A549 (cell line): ENCODE data around the gene AFG3L2. TPM values are rescaled to one million over a fixed set of nuclear protein-coding genes. Genes with fewer than 3 reads are reported as not detected.
A peak's percentile ranks its signal among the peaks of the same experiment; 100 is the strongest.

Experiments used
- ATAC-seq, 2 experiments: fragments of 200-7000 bp in 1 of 2; fragments of >200 bp in 1 of 2; cut with Nextera tagmentation in 1 of 2; cut with Tn5 transposase in 1 of 2; 3 replicates each; pipeline versions ENCODE4 v1.8.0 to v1.9.1; 2018 to 2020; ENCODE audit warnings: mild to moderate bottlenecking in 1 of 2, moderate library complexity in 1 of 2
- CTCF ChIA-PET: fragments of 300-600 bp; sonication (Branson Sonifier 250); formaldehyde crosslinking; extraction: SDS; loops from one replicate; lab custom pipeline; 2021; ENCODE audit warnings: antibody characterized with exemption, inconsistent platforms; lab: Yijun Ruan, JAX
- POLR2A ChIA-PET: fragments of 350-600 bp; formaldehyde crosslinking; extraction: SDS; loops from one replicate; lab custom pipeline; 2021; ENCODE audit warnings: antibody characterized with exemption, inconsistent platforms; lab: Yijun Ruan, JAX
- DNase-seq, 2 experiments: peaks; one replicate each; pipeline versions ENCODE4 v3.0.0 to v3.0.0-alpha.2; 2011 to 2016; ENCODE audit warnings: low read depth in 1 of 2, low spot score in 1 of 2
- FAIRE-seq: peaks from 2 replicates; lab custom pipeline; 2011; peaks lifted over from hg19 to GRCh38; lab: Jason Lieb, UNC
- H3K27ac ChIP-seq, 2 experiments: fragments of >200 bp; sonication (Bioruptor Twin); formaldehyde crosslinking; 3 replicates each; pipeline ENCODE4 v1.5.1; 2016 to 2017
- H3K4me1 ChIP-seq: fragments of >200 bp; sonication (Bioruptor Twin); formaldehyde crosslinking; 3 replicates; pipeline ENCODE4 v1.6.1; 2016
- H3K4me2 ChIP-seq: fragments of >200 bp; sonication (Bioruptor Twin); formaldehyde crosslinking; 3 replicates; pipeline ENCODE4 v1.6.1; 2016
- H3K4me3 ChIP-seq: fragments of >200 bp; sonication (Bioruptor Twin); formaldehyde crosslinking; 3 replicates; pipeline ENCODE4 v1.5.1; 2016
- H3K9me3 ChIP-seq: fragments of >200 bp; sonication (Bioruptor Twin); formaldehyde crosslinking; 3 replicates; pipeline ENCODE4 v1.6.1; 2016
- CBX8 ChIP-seq: fragments of 200-600 bp; sonication (generic); IDR thresholded peaks from 2 replicates; pipeline ENCODE4 v1.6.1; 2016
- CHD2 ChIP-seq: fragments of 150-350 bp; IDR thresholded peaks from 2 replicates; pipeline ENCODE4 v1.6.1; 2014; ENCODE audit warnings: low read length; ENCODE audit not compliant: partially characterized antibody
- E2F6 ChIP-seq: IDR thresholded peaks from 2 replicates; pipeline ENCODE4 v1.6.1; 2012; ENCODE audit warnings: low read depth, borderline replicate concordance
- EHMT2 ChIP-seq: fragments of 200-600 bp; sonication (generic); IDR thresholded peaks from 2 replicates; pipeline ENCODE4 v1.6.1; 2016; ENCODE audit warnings: antibody characterized with exemption, low read depth, mild to moderate bottlenecking, moderate library complexity
- EP300 ChIP-seq, 2 experiments: fragments of >200 bp; sonication (Bioruptor Twin); formaldehyde crosslinking; IDR thresholded peaks; 2 replicates in 1 of 2; 3 replicates in 1 of 2; pipeline ENCODE4 v1.6.1; 2016 to 2017
- ESRRA ChIP-seq: fragments of 150-350 bp; IDR thresholded peaks from 2 replicates; pipeline ENCODE4 v1.6.1; 2014; ENCODE audit warnings: mild to moderate bottlenecking, low read length, borderline replicate concordance
- FOXS1 ChIP-seq: fragments of 250-450 bp; sonication (Bioruptor Pico); IDR thresholded peaks from 2 replicates; pipeline ENCODE4 v1.5.0; 2020; ENCODE audit warnings: mild to moderate bottlenecking, moderate library complexity
- HDAC2 ChIP-seq: fragments of 200-600 bp; sonication (generic); IDR thresholded peaks from 2 replicates; pipeline ENCODE4 v1.6.1; 2016
- JUN ChIP-seq, 2 experiments: fragments of >200 bp; sonication (Bioruptor Twin); formaldehyde crosslinking; IDR thresholded peaks; 2 replicates in 1 of 2; 3 replicates in 1 of 2; pipeline ENCODE4 v1.6.1; 2016 to 2017
- JUNB ChIP-seq: fragments of >200 bp; sonication (Bioruptor Twin); formaldehyde crosslinking; IDR thresholded peaks from 2 replicates; pipeline ENCODE4 v1.6.1; 2016
- KDM1A ChIP-seq: fragments of 200-600 bp; sonication (generic); IDR thresholded peaks from 2 replicates; pipeline ENCODE4 v1.6.1; 2016; ENCODE audit warnings: low read depth, mild to moderate bottlenecking
- NFE2L2 ChIP-seq: fragments of 150-350 bp; conservative IDR thresholded peaks from 2 replicates; pipeline ENCODE4 v1.6.1; 2014; ENCODE audit warnings: low read length
- NR3C1 ChIP-seq: fragments of >200 bp; sonication (Bioruptor Twin); formaldehyde crosslinking; IDR thresholded peaks from 3 replicates; pipeline ENCODE4 v1.6.1; 2017
- PHF8 ChIP-seq: fragments of 200-600 bp; sonication (generic); IDR thresholded peaks from 2 replicates; pipeline ENCODE4 v1.6.1; 2016; ENCODE audit warnings: low read depth, mild to moderate bottlenecking, antibody characterized with exemption, moderate library complexity, borderline replicate concordance
- POLR2A ChIP-seq: IDR thresholded peaks from 2 replicates; pipeline ENCODE4 v1.6.1; 2012; ENCODE audit warnings: mild to moderate bottlenecking, low read length
- POLR2AphosphoS2 ChIP-seq: conservative IDR thresholded peaks from 2 replicates; pipeline ENCODE4 v1.6.1; 2012; ENCODE audit warnings: low read length, improper control_type of control experiment, inconsistent platforms
- ZC3H11A ChIP-seq: fragments of 450-650 bp; IDR thresholded peaks from 2 replicates; pipeline ENCODE4 v1.6.1; 2014; ENCODE audit warnings: antibody characterized with exemption, mild to moderate bottlenecking
- ZFP36 ChIP-seq: fragments of 450-650 bp; IDR thresholded peaks from 2 replicates; pipeline ENCODE4 v1.6.1; 2014; ENCODE audit warnings: borderline replicate concordance; ENCODE audit not compliant: partially characterized antibody
- WGBS: methylation state at CpG from one replicate; pipeline ENCODE4 v1.1.6; 2017; ENCODE audit errors: missing lambda C conversion rate; 5-methylcytosine and 5-hydroxymethylcytosine counted together
- polyA plus RNA-seq, 4 experiments: library from polyadenylated mRNA; depleted of rRNA in 3 of 4; stranded (reverse); fragments of >200 nt; fragmentation: RNase III in 1 of 4; extraction: RNeasy Plus Mini Kit Qiagen cat#74134 plus additional on column Dnase treatment in 1 of 4; gene quantifications; 2 replicates in 3 of 4; 3 replicates in 1 of 4; pipeline ENCODE4 v1.2.3, GENCODE V29; 2011 to 2017
- TF ChIP-seq, protein P1 (sequence below): fragments of >200 bp; sonication (Bioruptor Twin); formaldehyde crosslinking; IDR thresholded peaks from 3 replicates; pipeline ENCODE4 v1.6.1; 2016
- TF ChIP-seq, protein P2 (sequence below): fragments of >200 bp; sonication (Bioruptor Twin); formaldehyde crosslinking; IDR thresholded peaks from 2 replicates; pipeline ENCODE4 v1.6.1; 2016

AFG3L2 gene
- polyA plus RNA-seq, 2 of the 4 experiments (the other 2 are of a cell fraction): 33.7 to 56.4 TPM

- ATAC-seq (peak; percentile 71 to 73), DNase-seq (peak; percentile 24 to 38), FAIRE-seq (no peak)
- H3K27ac ChIP-seq: peak within 1 kb of the TSS; percentile 82 to 99
- H3K4me1 ChIP-seq: peaks cover 11% of the 10 kb centered on the region
- ChIA-PET CTCF (interaction anchor here (1.6 to 3.8 kb wide), 3 partner anchors 20 to 37 kb away, joined by 3 to 18 read pairs (median 7); no protein-coding TSS in a partner anchor), POLR2A (interaction anchor here (0.5 to 2.4 kb wide), 3 partner anchors 20 to 35 kb away, joined by 3 to 8 read pairs (median 8); no protein-coding TSS in a partner anchor)
- H3K4me3 ChIP-seq: peak within 1 kb of the TSS; percentile 62
- peaks cover 20% of the 10 kb centered on the region for H3K9me3 ChIP-seq
- TF ChIP-seq POLR2A: peak; percentile 81
- TF ChIP-seq CBX8: no peak
- TF ChIP-seq JUN (IDR thresholded peaks at IDR 0.05): peak; percentile 57 to 85; a peak in 2 of 5 replicates
- TF ChIP-seq, protein P1, sequence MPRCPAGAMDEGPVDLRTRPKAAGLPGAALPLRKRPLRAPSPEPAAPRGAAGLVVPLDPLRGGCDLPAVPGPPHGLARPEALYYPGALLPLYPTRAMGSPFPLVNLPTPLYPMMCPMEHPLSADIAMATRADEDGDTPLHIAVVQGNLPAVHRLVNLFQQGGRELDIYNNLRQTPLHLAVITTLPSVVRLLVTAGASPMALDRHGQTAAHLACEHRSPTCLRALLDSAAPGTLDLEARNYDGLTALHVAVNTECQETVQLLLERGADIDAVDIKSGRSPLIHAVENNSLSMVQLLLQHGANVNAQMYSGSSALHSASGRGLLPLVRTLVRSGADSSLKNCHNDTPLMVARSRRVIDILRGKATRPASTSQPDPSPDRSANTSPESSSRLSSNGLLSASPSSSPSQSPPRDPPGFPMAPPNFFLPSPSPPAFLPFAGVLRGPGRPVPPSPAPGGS: peak; percentile 53; the same call in 2 of the 3 replicates
- no peak for TF ChIP-seq PHF8
- WGBS: 71% methylated on average over 3 of the region's 88 CpGs
- peak within 1 kb of the TSS; percentile 85 for H3K4me2 ChIP-seq
Observed at GRCh38 chr18:12307701-12308385, 69.2 kb downstream of the AFG3L2 start, which contains the start of gene TUBB6. TSS of gene TUBB6 (plus strand) at chr18:12308241. CDS start at chr18:12308293, 52 bp downstream.

DNA sequence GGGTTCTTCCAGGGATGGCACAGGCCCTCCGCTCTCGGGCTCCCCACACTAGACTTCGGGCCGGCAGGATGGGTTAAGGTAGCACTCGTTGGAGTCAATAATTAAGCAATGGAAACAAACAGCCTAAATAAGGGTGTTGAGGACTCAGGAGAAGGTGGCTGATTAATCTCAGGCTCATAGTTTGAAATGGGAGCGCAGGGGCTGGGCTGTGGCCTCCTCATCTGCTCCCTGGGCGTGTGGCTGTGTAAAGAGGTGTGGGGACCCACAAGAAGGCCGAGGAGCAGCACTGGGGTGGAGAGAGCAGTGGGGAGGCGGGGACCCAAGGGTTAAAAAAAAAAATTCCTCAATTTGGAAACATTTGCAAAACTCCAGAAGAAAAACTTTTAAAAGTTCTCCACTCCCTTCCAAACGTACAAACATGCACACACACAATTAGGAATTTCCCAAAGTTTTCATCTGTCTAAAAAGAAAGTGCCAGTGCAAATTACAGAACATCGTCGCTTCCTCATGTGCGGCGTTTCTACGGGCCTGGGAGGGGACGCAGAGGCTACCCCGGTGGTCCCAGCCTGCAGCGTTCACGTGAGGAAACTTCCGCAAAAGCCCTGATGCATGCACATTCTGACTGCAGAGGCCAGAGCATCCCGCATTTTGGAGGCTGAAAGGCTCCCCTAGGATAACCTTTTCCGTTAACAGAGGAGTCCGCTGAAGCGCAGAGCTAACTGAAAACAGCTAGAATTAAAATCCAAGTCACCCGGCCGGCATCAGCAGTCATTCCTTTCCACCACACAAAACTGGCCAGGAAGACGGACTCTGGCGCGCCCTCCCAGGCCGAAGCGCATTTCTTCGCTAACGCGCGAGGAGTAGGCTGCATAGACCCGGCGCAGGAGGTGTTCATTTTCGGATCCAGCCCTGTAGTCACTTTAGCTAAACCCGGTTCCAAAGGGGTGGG is 70.0 kb downstream of the AFG3L2 start:
- peaks cover 15% of the 10 kb centered on the region for H3K9me3 ChIP-seq
- H3K4me2 ChIP-seq: peak overlapping the region; percentile 85
- TF ChIP-seq FOXS1 (CRISPR knock-in tag) (no peak), POLR2A (no peak), ESRRA (no peak), POLR2AphosphoS2 (no peak), NFE2L2 (no peak), NR3C1 (no peak), ZC3H11A (no peak), EHMT2 (no peak), CHD2 (no peak), JUNB (no peak), EP300 (IDR thresholded peaks at IDR 0.05) (no peak), PHF8 (no peak), KDM1A (no peak), E2F6 (no peak), ZFP36 (no peak), HDAC2 (no peak)
- TF ChIP-seq, protein P1: no peak
- TF ChIP-seq, protein P2, sequence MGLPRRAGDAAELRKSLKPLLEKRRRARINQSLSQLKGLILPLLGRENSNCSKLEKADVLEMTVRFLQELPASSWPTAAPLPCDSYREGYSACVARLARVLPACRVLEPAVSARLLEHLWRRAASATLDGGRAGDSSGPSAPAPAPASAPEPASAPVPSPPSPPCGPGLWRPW: no peak
- 93% methylated on average over 39 of the region's 39 CpGs for WGBS
- FAIRE-seq (no peak), DNase-seq (no peak), ATAC-seq (no peak)
- peaks cover 11% of the 10 kb centered on the region for H3K4me1 ChIP-seq
- ChIA-PET CTCF (interaction anchor here (1.0 to 3.8 kb wide), 4 partner anchors 12 to 36 kb away, joined by 3 to 18 read pairs (median 5); no protein-coding TSS in a partner anchor), POLR2A (interaction anchor here (0.5 to 2.4 kb wide), 2 partner anchors 32 to 35 kb away, joined by 3 to 8 read pairs; no protein-coding TSS in a partner anchor)
- H3K4me3 ChIP-seq: peak overlapping the region; percentile 62
- peak overlapping the region; percentile 82 to 99; a peak in 5 of 6 replicates for H3K27ac ChIP-seq
